HuH-7 (cell line): ENCODE data around the gene TNK1.
A peak's percentile ranks its signal among the peaks of the same experiment; 100 is the strongest.

Experiments
- DNase-seq: peaks from one replicate; pipeline ENCODE4 v3.0.0; 2011; ENCODE audit warnings: low spot score

The TNK1 gene

DNA sequence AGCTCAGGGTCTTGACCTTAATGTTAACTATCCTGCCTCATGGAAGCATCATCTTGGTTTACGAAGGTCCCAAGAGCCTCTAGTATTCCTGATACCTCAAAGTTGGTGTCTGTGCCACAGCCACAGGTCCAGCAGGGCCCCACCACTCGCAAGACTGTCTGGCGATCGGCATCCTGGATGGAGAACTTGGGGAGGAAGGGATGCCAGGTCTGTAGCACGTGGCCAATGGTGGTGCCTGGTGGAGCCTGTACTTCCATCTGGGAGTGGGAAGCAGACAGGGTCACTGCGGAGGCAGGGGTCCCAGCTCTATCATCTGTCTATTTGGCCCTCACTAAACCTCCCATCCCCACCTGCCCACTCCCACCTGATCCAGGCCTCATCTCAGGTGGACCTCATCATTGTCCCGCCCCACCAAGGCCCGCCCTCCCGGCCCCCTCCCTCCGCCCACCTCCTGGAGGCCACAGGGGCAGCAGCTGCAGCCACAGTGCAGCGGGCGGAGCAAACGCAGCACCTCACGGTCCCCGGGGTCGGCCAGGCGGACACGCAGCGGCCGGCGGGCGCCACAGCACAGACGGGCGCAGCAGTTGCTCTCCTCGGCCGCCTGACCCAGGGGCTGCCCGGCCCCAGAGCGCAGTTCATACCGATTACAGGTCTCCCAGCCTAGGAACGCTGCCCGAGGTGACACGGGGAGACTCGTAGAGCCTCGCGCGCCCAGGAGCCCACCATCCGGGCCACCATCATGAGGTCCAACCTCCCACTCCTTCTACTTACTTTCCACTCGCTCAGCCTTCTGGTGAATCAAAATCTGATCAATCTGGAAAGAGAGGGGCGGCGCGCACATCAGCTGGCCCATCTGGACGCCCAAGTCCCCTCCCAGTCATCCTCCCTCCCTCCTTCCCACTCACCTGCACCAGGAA lies 12.1 kb downstream of the TNK1 start:
- DNase-seq: no peak

DNA sequence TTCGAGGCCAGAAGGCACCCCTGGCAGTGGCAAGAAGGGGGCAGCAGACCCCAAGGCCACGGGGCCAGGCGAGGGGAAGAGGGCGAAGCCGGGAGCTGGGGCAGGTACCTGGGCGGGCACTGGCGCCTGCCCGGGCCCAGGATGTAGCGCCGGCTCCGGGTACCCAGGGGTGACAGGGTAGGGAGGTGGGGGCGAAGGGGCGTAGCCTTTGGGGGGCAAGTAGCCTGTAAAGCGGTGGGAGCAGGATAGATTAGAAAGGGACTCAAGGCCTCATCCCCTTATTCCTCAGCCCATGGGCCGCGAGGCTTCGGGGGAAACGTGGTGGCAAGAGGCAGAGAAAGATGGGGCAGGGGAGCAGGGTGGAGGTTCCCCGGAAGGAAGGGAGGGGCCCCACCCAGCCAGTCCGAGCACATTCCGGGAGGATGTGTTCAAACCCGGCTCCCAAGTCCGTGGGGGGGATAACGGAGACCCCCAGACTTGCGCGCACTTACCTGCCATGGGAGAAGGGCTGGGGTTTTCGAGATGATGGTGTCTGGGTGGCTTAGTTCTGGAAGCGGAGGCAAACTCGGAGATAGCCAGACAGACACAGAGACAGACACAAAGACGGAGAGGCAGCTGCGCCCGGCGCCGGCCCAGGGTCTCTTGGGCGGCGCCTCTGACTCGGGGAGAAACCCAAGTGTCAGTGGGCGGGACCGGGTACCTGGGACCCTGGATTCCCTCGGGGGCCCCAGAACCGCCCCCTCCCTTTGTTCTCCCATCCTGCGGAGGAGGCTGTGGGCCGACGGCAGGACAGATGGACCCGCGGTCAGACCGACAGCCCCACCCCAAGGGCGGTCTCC lies 12.9 kb downstream of the TNK1 start:
- DNase-seq: peak; percentile 40

DNA sequence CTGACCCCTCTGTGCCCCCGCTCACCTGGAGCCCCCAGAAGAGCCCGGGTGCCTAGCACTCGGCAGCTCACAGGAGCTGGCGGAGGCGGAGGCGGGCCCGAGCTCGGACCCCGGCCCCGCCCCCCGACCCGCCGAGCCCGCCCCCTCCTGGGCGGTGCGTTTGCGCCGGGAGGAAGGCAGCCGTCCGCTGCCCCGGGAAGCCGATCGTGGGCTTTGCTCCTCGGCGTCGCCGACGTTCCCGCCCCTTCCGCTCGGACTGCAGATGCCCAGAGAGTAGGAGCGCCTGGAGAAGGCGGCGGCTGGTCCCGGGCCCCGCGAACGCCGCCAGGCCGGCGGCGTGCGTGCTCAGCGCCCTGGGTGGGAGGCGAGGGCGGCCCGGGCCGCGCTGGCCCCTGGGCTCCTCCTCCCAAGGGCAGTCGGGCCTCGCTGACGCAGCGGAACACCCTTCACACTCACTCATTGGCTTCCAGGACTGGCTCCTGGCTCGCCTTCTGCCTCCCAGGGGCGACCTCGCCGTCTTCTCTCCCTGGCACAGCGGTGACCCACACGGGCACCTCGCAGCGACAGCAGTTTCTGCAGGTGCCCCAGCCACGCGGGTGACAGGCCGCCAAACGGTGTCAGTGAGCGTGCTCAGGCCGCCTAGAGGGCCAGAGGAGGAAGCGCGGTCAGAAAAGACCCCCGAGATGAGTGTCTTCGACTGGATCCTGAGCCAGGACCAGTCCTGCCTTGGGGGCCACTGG lies 13.7 kb downstream of the TNK1 start, which contains the start of gene PLSCR3:
Gene PLSCR3 (minus strand): TSS at position 74 of the 740 bp plus-strand sequence. CDS start 415 bp downstream, outside the sequence.
- peak; percentile 86 for DNase-seq

DNA sequence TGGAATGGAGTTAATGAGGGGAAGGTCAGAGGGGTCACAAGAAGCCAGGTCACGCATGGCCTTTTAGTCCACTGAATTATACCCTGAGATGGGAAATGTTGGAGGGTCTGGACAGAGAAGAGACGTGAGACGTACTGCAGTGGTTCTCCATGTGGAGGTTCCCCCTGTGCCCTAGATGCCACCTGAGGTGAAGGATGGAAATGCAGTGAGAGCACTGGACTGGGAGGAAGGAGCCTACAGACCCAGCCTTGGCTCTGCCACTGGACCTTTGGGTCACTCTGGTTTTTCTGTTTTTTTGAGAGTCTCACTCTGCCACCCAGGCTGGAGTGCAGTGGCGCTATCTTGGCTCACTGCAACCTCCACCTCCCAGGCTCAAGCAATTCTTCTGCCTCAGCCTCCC lies 15.3 kb downstream of the TNK1 start:
- no peak for DNase-seq

DNA sequence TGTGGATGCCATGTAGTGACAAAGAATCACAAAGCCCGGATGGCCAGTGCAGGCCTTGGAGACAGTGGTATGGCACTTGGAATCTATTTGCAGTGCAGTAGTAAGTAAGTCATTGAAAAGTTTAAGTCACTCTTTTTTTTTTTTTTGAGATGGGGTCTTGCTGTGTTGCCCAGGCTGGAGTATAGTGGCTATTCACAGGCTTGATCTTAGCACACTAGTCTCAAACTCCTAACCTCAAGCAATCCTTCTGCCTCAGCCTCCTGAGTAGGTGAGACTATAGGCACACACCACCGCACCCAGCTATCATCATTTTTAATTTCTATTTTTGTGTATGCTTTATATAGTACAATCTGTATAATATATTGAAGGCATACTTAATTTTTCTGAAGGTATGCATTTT lies 17.7 kb downstream of the TNK1 start:
- no peak for DNase-seq

DNA sequence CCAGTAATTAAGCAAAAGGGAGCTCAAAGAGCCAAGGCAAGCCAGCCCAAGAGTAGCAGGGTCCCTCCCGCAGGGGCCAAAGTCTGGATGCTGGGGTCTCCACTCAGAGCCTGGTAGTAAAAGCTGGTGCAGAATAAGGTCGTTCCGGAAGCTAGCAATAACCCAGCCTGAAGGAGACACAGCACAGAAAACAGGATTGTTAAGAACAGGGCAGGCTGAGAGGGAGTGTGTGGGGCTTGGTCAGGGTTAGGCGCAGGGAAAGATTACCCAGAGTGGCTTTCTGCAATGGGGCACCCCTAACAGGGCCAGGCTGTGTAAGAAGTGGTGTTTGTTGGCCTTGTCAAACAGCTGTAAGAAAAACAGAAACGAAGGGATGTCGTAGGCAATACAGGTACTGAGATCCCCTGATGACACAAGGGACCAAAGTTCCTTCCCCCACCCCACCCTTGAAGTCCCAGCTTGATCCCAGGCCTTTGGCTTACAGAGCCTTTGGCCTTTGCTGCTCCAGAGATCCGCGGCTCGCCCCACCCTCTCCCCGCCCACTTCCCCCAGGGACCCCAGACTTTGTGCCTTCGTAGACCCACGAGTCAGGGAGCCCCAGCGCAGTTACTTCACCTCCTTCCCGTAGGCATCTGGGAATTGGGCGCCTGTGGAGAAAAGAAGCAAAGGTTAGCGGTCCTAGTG lies 22.3 kb downstream of the TNK1 start:
- no peak for DNase-seq

DNA sequence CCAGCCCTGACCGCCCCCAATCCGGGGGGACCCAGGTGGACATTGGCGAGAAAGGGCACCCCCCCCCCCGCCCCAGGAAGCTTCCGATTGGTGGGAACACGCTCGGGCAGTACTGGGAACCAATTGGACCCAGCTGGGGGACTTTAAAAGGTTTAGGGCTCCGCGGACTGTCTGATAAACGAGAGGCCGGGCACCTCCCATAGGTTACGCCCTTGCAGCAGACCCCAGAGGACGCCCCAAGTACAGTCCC lies 22.8 kb downstream of the TNK1 start:
- no peak for DNase-seq

DNA sequence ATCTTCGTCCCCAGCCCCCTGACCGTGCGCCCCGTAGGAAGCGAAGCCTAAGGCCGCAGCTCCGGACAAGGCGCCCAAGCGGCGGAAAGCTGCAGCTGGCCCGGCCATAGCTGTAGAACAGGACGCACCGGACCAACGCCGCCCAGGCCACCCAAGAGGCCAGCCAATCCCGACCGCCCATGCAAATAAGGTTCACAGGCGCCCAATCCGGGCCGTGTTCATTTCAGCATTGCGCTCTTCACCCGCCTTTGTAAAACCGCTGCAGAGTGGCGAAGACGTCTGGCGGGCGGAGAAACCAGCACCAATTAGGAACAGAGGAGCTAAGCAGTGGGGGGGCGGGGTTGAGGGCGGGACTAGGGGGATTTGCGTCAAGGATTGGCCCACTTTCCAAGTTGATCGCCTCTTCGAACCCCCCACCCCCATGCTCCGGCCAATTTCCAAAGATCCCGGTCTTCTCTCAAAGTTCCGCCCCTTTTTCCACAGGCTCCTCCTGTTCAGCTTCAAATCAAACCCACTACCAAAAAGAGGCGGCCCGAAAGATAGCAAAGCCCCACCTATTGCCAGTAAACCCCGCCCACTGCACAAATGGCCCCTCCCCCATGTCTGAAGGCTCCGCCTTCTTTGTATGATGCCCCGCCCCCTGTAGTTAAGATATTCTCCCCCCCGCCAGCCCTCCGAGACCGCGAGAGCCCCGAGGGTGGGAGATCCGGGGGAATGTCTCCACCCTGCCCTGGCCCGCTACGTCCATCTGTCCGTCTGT lies 23.3 kb downstream of the TNK1 start, which contains the start of gene TMEM256:
Gene TMEM256 (minus strand): TSS at position 121 of the 760 bp plus-strand sequence. CDS start 13 bp downstream, at position 108.
- DNase-seq: peak; percentile 92

DNA sequence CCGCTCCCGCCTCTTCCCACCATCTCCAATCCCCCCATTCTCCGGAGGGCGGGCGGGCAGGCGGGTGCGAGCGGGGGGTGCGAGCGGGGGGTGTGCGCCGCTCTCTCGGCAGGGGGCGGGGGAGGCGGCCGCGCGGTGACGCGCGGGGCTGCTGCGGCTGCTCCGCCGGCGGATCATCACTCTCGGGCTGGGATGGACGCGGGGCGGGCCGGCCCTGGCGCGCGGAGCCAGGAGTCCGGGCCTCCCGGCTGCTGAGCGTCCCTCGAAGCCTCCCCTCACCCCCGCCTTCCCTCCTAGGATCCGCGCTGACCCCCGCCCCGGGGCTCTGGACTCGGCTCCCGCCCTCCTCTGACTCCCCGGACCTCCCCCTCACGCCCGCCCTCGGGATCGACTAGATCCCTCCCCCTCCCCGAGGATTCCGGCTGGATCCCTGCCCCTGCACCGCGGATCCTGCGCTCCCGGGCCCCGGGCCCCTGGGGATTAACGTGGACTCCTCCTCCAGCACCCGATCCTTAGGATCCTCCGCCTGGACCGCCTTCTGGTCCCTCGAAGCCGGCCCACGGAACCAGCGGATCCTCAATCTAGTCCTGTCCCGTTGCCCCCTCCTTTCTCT lies 24.0 kb downstream of the TNK1 start:
- DNase-seq: no peak

DNA sequence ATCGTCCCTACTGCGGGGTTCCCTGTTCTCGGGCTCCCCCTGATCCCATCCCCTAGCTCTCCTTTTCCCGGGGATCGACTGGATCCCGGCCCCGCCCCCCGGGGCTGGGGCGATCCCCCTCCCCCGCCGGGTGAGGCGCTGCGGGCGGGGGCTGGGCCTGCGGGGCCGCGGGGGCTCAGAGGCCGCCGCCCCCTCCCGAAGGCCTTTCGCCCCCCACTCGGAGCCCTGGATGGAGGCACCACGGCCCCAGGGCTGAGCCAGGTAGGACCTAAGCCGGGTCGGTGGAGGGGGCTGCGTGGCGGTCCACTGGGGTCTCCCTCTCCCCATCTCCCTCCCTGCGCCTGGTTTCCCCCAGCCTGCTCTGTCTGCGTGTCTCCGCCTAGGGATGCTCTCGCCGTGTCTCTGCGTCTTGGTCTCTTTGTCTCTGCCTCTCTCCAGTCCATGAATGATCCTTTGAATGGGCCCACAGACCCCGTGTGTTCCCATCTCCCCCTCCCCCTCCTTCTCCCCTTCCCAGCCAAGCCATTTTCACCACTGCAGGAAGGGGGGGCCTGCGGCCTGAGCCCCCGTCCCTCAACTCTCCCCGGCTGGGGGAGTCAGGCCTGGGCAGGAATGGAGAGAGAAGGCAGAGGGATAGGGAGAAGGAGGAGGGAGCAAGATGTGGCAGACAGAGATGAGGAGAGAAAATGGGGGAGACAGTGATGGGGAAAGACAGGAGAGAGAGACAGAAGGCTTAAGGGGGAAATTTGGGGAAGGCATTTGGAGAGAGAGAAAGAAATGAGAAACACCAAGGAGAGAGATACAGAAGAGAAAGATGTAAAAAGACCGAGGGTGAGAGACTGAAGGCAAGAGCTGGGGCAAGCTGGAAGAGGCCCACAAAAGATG lies 24.7 kb downstream of the TNK1 start:
- no peak for DNase-seq

DNA sequence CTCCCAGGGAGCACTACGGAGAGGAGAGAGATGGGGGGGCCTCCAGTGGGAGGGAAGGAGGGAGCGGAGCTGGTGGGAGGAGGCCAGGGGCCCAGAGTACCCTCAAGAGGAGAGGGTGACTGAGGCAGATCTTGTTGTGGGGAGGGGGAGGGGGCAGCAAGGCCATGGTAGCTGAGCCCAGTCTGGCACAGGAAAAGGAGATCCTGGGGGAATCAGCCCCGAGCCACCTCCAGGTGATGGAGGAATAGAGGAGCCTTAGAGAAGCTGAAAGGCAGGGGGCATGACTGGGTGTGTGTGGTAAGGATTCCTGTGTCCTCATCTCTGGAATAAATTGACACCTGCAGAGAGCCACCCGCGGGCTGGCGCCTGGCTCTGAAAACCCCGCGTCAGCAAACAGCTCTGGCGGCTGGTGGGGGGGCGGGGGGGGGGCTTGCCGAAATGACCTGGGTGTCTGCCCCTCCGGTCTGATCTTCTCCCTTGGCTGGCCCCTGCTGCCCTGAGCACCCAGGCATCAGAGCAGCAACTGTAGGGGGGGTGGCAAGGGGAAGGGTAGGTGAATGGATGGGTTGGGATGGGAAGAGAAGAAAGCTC lies 25.4 kb downstream of the TNK1 start:
- DNase-seq: no peak

DNA sequence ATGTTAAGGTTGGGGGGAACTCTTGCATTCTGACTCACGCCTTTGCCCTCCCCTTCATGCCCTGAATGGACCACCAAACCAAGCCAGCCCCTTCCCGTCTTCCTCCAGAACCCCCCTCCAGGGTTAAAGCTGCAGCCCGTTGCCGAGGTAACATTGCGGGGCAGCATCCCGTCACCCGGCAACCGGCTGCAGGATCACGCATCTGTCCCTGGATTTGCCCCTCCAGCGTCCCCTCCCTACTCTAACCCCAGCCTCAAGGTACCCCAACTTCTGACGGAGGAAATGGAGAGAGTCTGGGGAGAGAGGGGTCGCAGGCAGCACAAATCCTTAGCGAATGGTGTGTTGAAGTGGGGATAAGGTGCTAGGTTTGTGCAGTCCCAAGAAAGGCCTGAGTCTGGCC lies 26.2 kb downstream of the TNK1 start:
- no peak for DNase-seq

DNA sequence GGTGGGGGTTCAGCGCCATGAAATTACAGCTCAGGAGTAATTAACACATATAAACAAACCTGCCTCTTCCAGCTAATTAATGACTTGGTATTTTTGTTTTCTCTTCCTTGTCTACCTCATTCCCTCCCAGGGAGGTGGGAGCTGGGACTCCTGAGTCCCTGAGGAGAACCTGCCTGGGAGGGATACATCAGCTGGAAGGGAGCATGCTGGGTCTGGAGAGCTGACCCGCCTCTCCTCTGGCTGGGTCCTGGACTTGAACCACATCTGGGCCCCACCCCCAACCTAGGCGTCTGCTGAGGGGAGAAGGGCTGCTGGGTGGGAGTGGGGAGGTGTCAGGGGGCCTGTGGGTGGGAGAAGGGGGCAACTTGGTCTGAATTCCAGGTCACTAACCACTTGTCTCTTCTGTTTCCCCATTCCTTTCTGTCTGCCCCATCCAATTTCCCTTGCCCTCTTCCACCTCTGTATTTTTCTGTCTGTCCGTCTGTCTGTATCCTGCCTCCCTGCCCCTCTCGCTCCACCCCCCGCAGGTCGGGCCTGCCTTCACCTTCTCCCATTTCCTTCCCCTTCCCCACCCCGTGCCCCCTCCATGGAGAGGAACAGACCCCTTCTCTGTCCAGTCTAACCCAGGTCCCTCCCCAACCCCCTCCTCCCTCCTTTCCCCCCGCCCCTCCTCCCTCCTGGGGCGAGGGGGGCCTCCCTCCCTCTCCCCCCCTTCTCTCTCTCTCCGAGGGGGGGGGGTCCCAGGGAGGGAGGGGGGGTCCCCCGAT lies 26.8 kb downstream of the TNK1 start, which contains the start of gene NLGN2:
Gene NLGN2 (plus strand): TSS at position 361 of the 767 bp plus-strand sequence. CDS start 411 bp downstream, outside the sequence.
- DNase-seq: no peak

DNA sequence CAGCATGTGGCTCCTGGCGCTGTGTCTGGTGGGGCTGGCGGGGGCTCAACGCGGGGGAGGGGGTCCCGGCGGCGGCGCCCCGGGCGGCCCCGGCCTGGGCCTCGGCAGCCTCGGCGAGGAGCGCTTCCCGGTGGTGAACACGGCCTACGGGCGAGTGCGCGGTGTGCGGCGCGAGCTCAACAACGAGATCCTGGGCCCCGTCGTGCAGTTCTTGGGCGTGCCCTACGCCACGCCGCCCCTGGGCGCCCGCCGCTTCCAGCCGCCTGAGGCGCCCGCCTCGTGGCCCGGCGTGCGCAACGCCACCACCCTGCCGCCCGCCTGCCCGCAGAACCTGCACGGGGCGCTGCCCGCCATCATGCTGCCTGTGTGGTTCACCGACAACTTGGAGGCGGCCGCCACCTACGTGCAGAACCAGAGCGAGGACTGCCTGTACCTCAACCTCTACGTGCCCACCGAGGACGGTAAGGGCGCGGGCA lies 27.4 kb downstream of the TNK1 start:
- DNase-seq: no peak

DNA sequence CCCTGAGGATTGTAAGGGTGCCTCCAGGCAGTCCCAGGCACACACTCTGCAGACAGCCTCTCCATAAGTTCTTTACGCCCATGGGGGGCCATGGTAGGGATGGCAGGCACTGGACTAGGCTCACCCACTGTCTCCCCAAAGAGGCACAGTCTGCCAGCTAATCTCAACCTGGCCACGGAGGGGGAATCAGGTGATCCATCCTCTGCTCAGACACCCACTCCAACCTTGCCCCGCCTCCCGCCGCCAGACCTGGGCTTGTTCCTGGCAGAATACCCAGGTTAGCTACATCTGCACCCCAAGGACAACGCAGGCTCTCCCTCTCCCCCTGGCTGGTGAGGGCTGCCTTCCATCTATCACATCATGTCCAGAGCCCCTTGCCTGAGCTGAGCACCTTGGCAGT lies 28.0 kb downstream of the TNK1 start:
- no peak for DNase-seq

DNA sequence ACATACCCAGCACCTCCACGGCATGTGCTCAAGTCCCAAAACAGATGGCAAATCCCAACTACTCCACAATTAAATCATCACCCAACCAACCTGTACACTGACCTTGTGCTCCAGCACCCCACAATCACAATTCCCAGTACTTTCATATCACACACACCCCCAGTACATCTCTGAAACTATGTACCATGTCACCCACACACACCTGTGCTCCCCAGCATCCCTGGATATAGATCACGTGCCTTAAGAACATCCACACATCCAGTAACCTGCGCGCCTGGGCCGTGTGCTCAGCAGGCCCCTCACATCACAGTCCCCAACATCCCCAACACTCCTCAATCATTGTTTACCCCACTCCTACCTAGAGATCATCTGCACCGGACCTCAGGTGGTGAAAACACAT lies 28.8 kb downstream of the TNK1 start:
- no peak for DNase-seq

DNA sequence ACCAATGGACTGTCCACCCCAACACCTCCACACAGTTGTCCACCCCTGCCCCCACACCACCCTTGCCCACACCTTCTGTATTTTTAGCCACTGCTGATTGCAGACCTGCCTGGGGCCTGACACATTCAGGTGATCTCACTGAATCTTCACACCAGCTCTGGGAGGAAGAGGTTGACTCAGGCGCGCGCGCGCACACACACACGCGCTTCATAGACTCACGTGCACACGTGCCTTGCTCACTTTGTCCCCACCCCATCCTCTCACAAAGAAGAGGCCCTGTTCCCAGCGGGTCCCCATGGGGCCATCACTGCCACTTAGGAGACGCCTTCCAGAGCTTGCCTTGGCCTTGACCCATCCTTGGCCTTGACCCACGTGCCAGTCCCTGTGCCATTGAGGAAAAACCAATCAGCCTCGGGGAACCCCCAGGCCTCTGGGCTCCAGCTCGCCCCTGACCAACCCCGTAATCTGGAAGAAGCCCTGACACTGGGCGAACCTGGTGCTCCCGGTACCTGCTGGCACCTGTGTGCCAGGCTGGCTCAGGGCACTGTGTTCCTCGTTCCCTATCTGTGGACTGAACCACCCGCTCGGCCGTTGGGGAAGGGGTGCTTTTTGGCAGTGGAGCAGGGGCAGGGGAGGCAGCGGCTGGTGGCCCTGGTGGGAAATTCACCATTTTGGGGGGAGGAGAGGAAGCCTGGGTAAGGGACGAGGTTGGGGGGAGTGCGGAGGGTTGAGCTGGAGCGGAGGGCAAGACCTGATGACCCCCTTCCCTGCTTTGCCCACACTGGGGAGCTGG lies 29.9 kb downstream of the TNK1 start:
- DNase-seq: no peak
